B cell (primary cell): Measurements from ENCODE around the gene MRPS27. TPM values are rescaled to one million over a fixed set of nuclear protein-coding genes. Genes with fewer than 3 reads are reported as not detected.

Experiments used
- ATAC-seq: fragments of 200-7000 bp; cut with Tn5 transposase; one replicate; pipeline ENCODE4 v1.10.0; 2021; ENCODE audit warnings: low read depth, mild to moderate bottlenecking, moderate number of reproducible peaks, moderate library complexity
- CTCF ChIA-PET: fragments of 350-600 bp; sonication (Branson Sonifier 250); formaldehyde crosslinking; loops from one replicate; lab custom pipeline; 2021; ENCODE audit warnings: antibody characterized with exemption, inconsistent platforms; lab: Charles Lee
- POLR2A ChIA-PET: fragments of 350-600 bp; sonication (Branson Sonifier 250); formaldehyde crosslinking; loops from one replicate; lab custom pipeline; 2021; ENCODE audit warnings: antibody characterized with exemption; lab: Charles Lee
- DNase-seq: peaks from one replicate; pipeline ENCODE4 v3.0.0; 2013
- H2AFZ ChIP-seq: 2 replicates; pipeline ENCODE4 v1.6.1; 2012; ENCODE audit warnings: mild to moderate bottlenecking, low read depth, low read length; ENCODE audit not compliant: insufficient read depth, poor library complexity, severe bottlenecking
- H3K27ac ChIP-seq, 2 donors: 1 replicate in 1 of 2; 2 replicates in 1 of 2; pipeline ENCODE4 v1.5.1; 2012 to 2013; ENCODE audit warnings: low read length in 2 of 2, mild to moderate bottlenecking in 2 of 2, moderate library complexity in 1 of 2
- H3K27me3 ChIP-seq, 4 experiments: fragments of 200-600 bp in 1 of 4; sonication (generic) in 1 of 4; replicated peaks in 1 of 4; 1 replicate in 2 of 4; 2 replicates in 2 of 4; pipeline versions ENCODE4 v1.6.1 to v1.7.0; 2013 to 2016; ENCODE audit warnings: low read length in 3 of 4, mild to moderate bottlenecking in 2 of 4, mixed read lengths in 1 of 4, moderate library complexity in 1 of 4; ENCODE audit not compliant: insufficient read depth in 4 of 4, control insufficient read depth in 3 of 4; ENCODE audit errors: control extremely low read depth in 1 of 4
- H3K36me3 ChIP-seq, 2 experiments: replicated peaks in 1 of 2; 1 replicate in 1 of 2; 2 replicates in 1 of 2; pipeline versions ENCODE4 v1.6.1 to v1.7.1; 2013; ENCODE audit warnings: low read length in 1 of 2; ENCODE audit not compliant: insufficient read depth in 2 of 2, control insufficient read depth in 1 of 2; ENCODE audit errors: control extremely low read depth in 1 of 2, extremely low read depth in 1 of 2
- H3K4me1 ChIP-seq, 2 donors: fragments of 200-600 bp in 1 of 2; sonication (generic) in 1 of 2; 1 replicate in 1 of 2; 2 replicates in 1 of 2; pipeline versions ENCODE4 v1.5.1 to v1.6.1; 2013 to 2017; ENCODE audit warnings: low read length in 2 of 2; ENCODE audit not compliant: control insufficient read depth in 2 of 2, insufficient read depth in 2 of 2
- H3K4me2 ChIP-seq: replicated peaks from 2 replicates; pipeline ENCODE3; 2012; ENCODE audit warnings: mild to moderate bottlenecking, low read depth, low read length; ENCODE audit not compliant: poor library complexity, severe bottlenecking
- H3K4me3 ChIP-seq, 5 experiments: fragments of 200-600 bp in 1 of 5; sonication (generic) in 1 of 5; 1 replicate in 3 of 5; 2 replicates in 2 of 5; pipeline versions ENCODE4 v1.5.1 to v1.7.0; 2011 to 2016; ENCODE audit warnings: low read length in 4 of 5, mild to moderate bottlenecking in 4 of 5, low read depth in 2 of 5, control low read depth in 1 of 5, moderate library complexity in 1 of 5; ENCODE audit not compliant: insufficient read depth in 1 of 5; ENCODE audit errors: control extremely low read depth in 1 of 5, extremely low read depth in 1 of 5
- H3K79me2 ChIP-seq: fragments of 200-600 bp; sonication (generic); one replicate; pipeline ENCODE4 v1.6.0; 2016; ENCODE audit warnings: low read length; ENCODE audit not compliant: control insufficient read depth, insufficient read depth
- H3K9ac ChIP-seq: fragments of 200-600 bp; sonication (generic); 2 replicates; pipeline ENCODE4 v1.6.1; 2017; ENCODE audit warnings: mild to moderate bottlenecking, low read length, moderate library complexity
- H3K9me3 ChIP-seq, 3 donors: one replicate each; pipeline versions ENCODE4 v1.6.1 to v1.7.1; 2013; ENCODE audit warnings: low read length in 2 of 3; ENCODE audit not compliant: control insufficient read depth in 2 of 3, insufficient read depth in 1 of 3; ENCODE audit errors: control extremely low read depth in 1 of 3
- H4K20me1 ChIP-seq: 2 replicates; pipeline ENCODE4 v1.6.0; 2012; ENCODE audit warnings: mild to moderate bottlenecking, low read length; ENCODE audit not compliant: insufficient read depth, control insufficient read depth, poor library complexity, severe bottlenecking
- H3K27ac Mint-ChIP-seq: one replicate; pipeline ENCODE4 v1.8.0; 2021; ENCODE audit warnings: mixed read lengths
- H3K27me3 Mint-ChIP-seq: one replicate; pipeline ENCODE4 v1.8.0; 2021; ENCODE audit warnings: mixed read lengths
- H3K4me1 Mint-ChIP-seq: one replicate; pipeline ENCODE4 v1.8.0; 2021; ENCODE audit warnings: mixed read lengths
- H3K4me3 Mint-ChIP-seq: one replicate; pipeline ENCODE4 v1.8.0; 2021; ENCODE audit warnings: mixed read lengths
- H3K9me3 Mint-ChIP-seq: one replicate; pipeline ENCODE4 v1.8.0; 2022; ENCODE audit warnings: mixed read lengths; ENCODE audit not compliant: insufficient read depth
- CTCF ChIP-seq: fragments of 200-600 bp; IDR thresholded peaks from one replicate; pipeline ENCODE4 v1.8.0; 2022; ENCODE audit warnings: antibody characterized with exemption, mild to moderate bottlenecking
- EZH2 ChIP-seq: IDR thresholded peaks from 2 replicates; pipeline ENCODE4 v1.6.1; 2012; ENCODE audit warnings: borderline replicate concordance, low read depth, mild to moderate bottlenecking, moderate library complexity, low read length; ENCODE audit not compliant: insufficient read depth, poor library complexity, severe bottlenecking
- WGBS: methylation state at CpG from one replicate; pipeline ENCODE4 v1.1.5; 2013; ENCODE audit warnings: missing lambda C conversion rate; ENCODE audit not compliant: insufficient coverage; 5-methylcytosine and 5-hydroxymethylcytosine counted together
- intact Hi-C: fragments of 100-400 bp; cut with micrococcal nuclease; formaldehyde crosslinking; loops from one replicate; pipeline ENCODE4 v1.10.0; 2022
- polyA plus RNA-seq: library from polyadenylated mRNA; depleted of rRNA; stranded (reverse); fragments of >200 nt; gene quantifications from 2 replicates; pipeline ENCODE4 v1.2.3, GENCODE V29; 2012
- total RNA-seq, 2 donors: library from RNA; stranded (reverse); fragments of 120-200 nt in 1 of 2; gene quantifications; 1 replicate in 1 of 2; 2 replicates in 1 of 2; pipeline versions ENCODE4 v1.2.3 to v1.2.4, GENCODE V29; 2013 to 2022

MRPS27 gene
- total and polyA plus RNA-seq, 2 donors (not counting 1 experiment from before 2014, with no cell fraction given), result 33.4 to 58.3 TPM

DNA sequence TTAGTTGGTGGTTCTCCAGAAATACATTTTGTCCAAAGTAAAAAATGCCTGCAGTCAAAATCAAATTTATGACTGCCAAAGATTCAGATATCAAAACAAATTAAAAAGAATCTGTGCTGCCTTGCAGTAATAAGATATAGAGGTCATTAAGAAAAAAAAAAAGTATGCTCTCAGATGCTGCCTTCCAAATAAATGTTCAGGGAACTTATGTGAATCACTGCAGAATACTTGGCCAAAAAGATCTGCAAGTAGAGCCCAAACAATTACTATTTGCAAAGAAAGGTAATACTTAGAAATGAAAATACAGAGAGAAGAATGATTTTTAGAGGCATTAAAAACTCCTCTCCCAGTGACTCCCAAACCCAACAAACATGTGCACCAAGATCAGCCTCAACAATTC lies 52.4 kb downstream of the MRPS27 start:
- no peak overlapping the region for H3K4me2 ChIP-seq
- H3K9me3 ChIP-seq, result no peaks in the 10 kb centered on the region
- no peak overlapping the region for H3K9ac ChIP-seq
- peaks cover 0 to 1% of the 10 kb centered on the region in 2 experiments for H3K36me3 ChIP-seq
- ATAC-seq (no peak), DNase-seq (no peak)
- H3K27me3 ChIP-seq, result no peaks in the 10 kb centered on the region
- H3K27ac ChIP-seq, result no peak overlapping the region
- Mint-ChIP-seq H3K4me3 (no peak overlapping the region), H3K27me3 (no peaks in the 10 kb centered on the region), H3K9me3 (no peaks in the 10 kb centered on the region), H3K27ac (no peak overlapping the region), H3K4me1 (peaks cover 9% of the 10 kb centered on the region)
- intact Hi-C loops, result loop anchor here (5.0 kb wide), 2 partner anchors 40 to 130 kb away; no protein-coding TSS in a partner anchor
- ChIA-PET CTCF (interaction anchor here (0.7 to 1.3 kb wide), 2 partner anchors 9 to 22 kb away, joined by 3 to 4 read pairs; no protein-coding TSS in a partner anchor), POLR2A (no interaction called here)
- H3K4me3 ChIP-seq, result no peak overlapping the region
- peaks cover 6% of the 10 kb centered on the region for H4K20me1 ChIP-seq
- H2AFZ ChIP-seq, result no peak overlapping the region
- TF ChIP-seq CTCF, result no peak
- TF ChIP-seq EZH2, result no peak
- H3K79me2 ChIP-seq, result peaks cover 10% of the 10 kb centered on the region
- H3K4me1 ChIP-seq, result no peaks in the 10 kb centered on the region

- peaks cover 9% of the 10 kb centered on the region for H3K4me1 Mint-ChIP-seq
- POLR2A ChIA-PET, result no interaction called here
- no peaks in the 10 kb centered on the region for H3K27me3 Mint-ChIP-seq
- H3K4me3 ChIP-seq, result no peak overlapping the region
- peaks cover 10% of the 10 kb centered on the region for H3K79me2 ChIP-seq
- H2AFZ ChIP-seq, result no peak overlapping the region
- no peak overlapping the region for H3K27ac Mint-ChIP-seq
- no peaks in the 10 kb centered on the region for H3K9me3 ChIP-seq
- 100% methylated on average over 1 of the region's 2 CpGs for WGBS
- DNase-seq, result no peak
- no peak for TF ChIP-seq EZH2
- no peak for TF ChIP-seq CTCF
- no peaks in the 10 kb centered on the region for H3K27me3 ChIP-seq
- no peak overlapping the region for H3K27ac ChIP-seq
- intact Hi-C loops, result loop anchor here (5.0 kb wide), 2 partner anchors 40 to 130 kb away; no protein-coding TSS in a partner anchor
- no peak overlapping the region for H3K9ac ChIP-seq
- CTCF ChIA-PET, result no interaction called here
- no peaks in the 10 kb centered on the region for H3K9me3 Mint-ChIP-seq
- no peak overlapping the region for H3K4me2 ChIP-seq
- ATAC-seq, result no peak
- peaks cover 6% of the 10 kb centered on the region for H4K20me1 ChIP-seq
- peaks cover 0 to 1% of the 10 kb centered on the region in 2 experiments for H3K36me3 ChIP-seq
- H3K4me1 ChIP-seq, result no peaks in the 10 kb centered on the region
- no peak overlapping the region for H3K4me3 Mint-ChIP-seq
These were observed 53.2 kb downstream of the MRPS27 start for GRCh38 chr5:72266862-72267261.
